RPMI8226 (cell line): ENCODE measurements around the gene ZBTB22.
"Not testable (repeated sequence)": the region's sequence is repeated elsewhere in the genome, so short reads cannot be mapped to it uniquely, and the experiment has no call there.

ENCODE experiments used
- DNase-seq: peaks from one replicate; pipeline ENCODE4 v3.0.0-alpha.2; 2015

The ZBTB22 gene, protein sequence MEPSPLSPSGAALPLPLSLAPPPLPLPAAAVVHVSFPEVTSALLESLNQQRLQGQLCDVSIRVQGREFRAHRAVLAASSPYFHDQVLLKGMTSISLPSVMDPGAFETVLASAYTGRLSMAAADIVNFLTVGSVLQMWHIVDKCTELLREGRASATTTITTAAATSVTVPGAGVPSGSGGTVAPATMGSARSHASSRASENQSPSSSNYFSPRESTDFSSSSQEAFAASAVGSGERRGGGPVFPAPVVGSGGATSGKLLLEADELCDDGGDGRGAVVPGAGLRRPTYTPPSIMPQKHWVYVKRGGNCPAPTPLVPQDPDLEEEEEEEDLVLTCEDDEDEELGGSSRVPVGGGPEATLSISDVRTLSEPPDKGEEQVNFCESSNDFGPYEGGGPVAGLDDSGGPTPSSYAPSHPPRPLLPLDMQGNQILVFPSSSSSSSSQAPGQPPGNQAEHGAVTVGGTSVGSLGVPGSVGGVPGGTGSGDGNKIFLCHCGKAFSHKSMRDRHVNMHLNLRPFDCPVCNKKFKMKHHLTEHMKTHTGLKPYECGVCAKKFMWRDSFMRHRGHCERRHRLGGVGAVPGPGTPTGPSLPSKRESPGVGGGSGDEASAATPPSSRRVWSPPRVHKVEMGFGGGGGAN

DNA sequence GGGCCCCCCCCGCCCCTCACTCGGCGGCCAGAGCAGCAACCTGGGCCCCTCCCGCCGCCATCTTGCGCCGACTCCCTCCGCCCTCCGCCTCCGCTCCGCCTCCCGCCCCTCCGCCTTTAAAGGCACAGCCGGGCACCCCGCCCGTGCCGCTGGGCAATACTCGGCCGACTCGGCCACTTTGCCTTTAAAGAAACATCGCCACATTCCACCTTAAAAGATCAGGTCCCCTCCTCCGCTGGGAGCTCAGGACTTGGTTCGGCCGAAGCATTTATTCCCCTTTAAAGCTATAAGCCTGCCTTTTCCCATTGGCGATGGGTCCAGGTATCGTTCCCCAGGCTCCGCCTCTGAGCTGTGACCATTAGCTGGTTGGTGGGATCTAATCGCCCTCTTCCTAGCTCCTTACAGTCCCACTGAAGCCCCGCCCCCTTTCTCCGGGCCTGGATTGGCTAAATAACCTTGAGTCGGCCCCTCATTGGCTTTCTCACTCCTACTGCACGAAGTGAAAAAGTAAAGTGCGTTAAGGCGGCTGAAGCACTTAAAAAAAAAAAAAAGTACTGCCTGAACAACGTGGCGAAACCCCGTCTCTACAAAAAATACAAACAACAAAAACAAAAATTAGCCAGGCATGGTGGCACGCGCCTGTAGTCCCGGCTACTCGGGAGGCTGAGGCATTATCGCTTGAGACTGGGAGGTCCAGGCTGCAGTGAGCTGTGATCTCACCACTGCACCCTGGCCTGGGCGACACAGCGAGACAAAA is at the start of gene ZBTB22:
Gene ZBTB22, minus strand, starts transcription at position 76 of the 757 bp plus-strand sequence. CDS start 828 bp downstream, outside the sequence.
- DNase-seq = peak; percentile 98

DNA sequence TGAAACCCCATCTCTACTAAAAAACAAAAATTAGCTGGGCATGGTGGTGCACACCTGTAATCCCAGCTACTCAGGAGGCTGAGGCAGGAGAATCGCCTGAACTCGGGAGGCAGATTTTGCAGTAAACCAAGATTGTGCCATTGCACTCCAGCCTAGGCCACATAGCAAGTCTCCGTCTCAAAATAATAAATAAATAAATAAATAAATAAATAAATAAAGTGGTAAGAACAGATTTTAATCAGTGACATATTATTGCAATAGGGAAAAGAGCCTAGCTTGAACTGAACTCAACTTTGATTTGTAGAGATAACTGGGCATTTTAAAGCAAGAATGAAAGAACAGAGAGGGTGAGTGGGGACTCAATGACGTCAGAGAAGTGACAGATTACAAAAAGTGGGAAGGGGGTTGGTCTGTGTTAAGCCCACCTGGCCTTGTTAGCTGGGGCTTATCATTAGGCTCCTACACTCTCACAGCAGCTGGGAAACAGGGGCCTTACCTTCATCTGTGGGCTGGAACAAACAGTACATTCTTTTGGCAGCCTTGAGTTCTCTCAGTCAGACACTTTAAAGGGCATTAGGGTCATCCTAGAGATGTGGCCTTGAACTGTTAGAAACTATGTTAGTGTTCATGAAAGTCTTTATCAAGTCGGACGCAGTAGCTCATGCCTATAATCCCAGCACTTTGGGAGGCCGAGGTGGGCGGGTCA is 49.6 kb upstream of the ZBTB22 start:
- DNase-seq = no peak

DNA sequence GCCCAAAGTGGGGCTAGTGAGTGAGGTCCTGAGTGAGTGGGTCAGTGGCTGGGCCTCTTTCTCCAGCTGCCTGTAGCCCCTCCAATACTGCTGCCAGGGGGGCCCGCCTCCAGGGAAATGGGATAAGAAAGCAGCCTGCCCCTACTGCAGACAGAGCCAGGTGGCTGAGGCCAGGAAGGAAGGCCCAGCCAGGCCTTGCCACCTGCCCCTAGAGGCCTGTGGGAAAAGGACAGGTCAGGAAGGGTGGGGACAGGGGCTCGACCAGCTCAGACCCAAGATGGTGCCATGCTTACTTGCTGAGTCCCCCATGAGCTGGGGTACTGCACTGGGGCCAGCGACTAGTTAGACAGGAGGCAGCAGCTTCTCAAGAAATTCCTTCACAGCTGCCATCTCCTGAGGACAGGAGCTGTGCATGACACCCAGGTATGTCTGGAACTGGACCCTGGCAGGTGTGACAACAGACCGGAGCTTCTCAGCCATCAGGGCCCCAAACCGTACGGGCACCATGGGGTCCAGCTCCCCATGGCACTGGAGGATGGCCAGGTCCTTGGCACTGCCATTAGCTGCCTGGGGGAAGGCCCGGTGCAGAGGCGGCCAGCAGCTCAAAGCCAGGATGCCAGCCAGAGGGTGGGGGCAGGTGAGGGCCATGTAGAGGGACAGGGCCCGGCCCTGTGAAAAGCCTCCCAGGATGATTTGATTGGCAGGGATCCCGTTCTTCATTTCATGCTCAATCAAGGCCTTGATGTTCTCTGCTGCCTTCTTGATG is 47.8 kb upstream of the ZBTB22 start:
- not testable (repeated sequence) for DNase-seq

DNA sequence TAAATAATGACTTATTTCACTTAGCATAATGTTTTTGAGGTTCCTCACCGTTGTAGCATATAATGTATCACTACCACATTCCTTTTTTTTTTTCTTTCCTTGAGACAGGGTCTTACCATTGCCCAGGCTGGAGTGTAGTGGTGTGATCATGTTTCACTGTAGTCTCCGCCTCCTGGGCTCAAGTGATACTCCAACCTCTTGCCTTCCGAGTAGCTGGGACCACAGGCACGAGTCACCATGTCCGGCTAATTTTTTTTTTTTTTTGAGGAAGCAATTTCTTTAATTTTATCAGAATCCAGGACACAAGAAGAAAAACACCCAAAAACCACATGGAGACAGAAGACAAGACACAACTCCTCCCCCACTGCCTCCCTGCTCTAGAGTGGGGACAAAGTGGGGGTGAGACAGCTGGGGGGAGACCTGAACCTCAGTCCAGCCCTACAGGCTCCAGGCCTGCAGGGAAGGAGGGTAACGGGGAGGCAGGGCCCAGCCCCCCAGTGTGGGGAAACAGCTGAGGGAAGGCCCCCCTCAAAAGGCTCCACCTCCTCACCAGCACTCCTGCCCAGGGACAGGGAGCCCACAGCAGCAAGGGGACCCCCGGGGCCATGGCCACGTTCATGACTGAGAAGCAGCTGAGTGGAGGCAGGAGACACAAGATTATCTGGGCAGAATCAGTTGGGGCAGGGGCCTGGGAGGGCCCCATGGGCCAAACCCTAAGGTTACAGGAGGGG is 47.1 kb upstream of the ZBTB22 start:
- not testable (repeated sequence) for DNase-seq

DNA sequence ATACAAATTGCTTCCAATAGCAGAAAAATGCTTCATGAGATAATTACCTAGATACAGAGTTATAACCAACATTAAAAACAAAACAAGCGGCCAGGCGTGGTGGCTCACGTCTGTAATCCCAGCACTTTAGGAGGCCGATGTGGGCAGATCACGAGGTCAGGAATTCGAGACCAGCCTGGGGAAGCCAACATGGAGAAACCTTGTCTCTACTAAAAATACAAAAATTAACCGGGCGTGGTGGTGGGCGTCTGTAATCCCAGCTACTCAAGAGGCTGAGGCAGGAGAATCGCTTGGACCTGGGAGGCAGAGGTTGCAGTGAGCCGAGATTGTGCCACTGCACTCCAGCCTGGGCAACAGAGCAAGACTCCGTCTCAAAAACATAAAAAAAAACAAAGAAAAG is 45.9 kb upstream of the ZBTB22 start:
- not testable (repeated sequence) for DNase-seq

DNA sequence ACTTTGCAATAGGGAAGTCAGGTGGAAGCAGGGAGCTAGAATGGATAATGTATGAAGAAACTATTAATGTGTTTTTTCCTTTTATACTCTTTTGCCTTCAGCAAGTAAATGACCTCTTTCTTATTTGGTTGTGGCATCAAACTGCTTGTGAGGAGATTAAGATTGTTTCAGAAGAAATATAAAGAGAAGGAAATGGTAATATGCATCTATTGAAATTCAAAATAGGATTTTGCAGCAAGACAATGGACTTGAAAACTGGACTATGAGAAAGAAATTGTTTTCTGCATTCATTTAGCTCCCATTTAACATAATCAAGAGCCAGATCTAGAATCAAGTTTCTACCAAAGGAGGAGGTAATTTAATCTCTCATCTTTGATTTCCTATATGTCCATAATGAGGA is 41.8 kb upstream of the ZBTB22 start:
- no peak for DNase-seq

DNA sequence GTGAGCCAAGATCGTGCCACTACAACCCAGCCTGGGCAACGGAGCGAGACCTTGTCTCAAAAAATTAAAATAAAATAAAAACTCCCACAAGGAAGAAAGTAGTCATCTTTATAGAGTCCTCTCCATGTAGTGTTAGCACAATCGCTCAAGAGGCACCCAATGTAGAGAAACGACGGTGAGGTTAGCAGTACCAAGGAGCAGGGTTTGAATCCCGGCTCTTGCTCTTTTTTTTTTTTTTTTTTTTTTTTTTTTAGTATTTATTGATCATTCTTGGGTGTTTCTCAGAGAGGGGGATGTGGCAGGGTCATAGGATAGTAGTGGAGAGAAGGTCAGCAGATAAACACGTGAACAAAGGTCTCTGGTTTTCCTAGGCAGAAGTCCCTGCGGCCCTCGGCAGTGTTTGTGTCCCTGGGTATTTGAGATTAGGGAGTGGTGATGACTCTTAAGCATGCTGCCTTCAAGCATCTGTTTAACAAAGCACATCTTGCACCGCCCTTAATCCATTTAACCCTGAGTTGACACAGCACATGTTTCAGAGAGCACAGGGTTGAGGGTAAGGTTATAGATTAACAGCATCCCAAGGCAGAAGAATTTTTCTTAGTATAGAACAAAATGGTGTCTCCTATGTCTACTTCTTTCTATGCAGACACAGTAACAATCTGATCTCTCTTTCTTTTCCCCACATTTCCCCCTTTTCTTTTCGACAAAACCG is 39.8 kb upstream of the ZBTB22 start:
- DNase-seq = not testable (repeated sequence)

DNA sequence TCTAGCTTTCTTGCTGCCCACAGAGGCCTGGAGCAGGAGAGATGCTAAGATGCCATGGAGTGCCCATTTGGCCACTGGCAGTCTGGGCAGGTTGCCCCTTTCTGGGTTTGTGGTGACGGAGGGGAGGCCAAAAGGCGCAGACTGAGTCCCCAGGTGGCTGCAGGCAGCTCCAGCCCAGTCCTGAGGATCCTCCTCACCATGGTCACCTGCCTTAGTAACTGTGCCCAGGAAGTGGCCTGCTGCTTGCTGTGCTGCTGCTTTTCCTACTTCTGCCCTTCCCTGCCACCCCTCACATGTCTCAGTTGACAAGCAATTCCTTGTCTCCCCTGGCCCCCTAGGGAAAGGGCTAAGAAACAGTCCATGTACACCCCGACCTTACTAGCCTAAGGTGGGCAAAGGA is 38.8 kb upstream of the ZBTB22 start:
- DNase-seq = no peak

DNA sequence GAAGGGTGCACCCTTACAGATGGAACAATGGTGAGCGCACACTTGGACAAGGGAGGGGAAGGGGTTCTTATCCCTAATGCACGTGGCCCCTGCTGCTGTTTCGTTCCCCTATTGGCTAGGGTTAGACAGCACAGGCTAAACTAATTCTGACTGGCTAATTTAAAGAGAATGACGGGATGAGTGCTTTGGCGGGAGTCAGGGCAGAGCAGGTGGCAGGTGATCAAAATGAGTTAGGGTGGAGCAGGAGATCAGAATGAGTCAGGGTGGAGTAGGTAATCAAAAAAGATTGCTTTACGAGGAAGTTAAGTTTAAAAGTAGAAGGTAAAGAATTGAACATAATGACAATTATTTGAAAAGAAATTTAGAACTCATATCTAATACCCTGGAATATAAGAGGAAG is 38.3 kb upstream of the ZBTB22 start:
- DNase-seq = not testable (repeated sequence)

DNA sequence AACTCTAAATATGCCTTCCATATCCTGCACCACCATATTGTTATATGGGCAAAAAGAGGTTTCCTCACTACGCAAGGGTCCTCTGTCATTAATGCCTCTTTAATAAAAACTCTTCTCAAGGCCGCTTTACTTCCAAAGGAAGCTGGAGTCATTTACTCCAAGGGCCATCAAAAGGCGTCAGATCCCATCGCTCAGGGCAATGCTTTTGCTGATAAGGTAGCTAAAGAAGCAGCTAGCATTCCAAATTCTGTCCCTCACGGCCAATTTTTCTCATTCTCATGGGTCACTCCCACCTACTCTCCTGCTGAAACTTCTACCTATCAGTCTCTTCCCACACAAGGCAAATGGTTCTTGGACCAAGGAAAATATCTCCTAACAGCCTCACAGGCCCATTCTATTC is 30.3 kb upstream of the ZBTB22 start:
- DNase-seq = no peak

DNA sequence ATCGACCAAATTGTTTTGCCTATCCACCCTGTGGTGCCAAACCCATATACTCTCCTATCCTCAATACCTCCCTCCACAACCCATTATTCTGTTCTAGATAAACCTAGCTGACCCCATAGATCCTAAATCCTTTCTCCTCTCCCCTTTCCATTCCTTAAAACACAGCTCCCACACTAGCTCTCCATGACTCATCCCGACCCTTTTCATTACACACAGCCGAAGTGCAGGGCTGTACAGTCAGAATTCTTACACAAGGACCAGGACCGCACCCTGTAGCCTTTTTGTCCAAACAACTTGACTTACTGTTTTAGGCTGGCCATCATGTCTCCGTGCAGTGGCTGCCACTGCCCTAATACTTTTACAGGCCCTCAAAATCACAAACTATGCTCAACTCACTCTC is 29.4 kb upstream of the ZBTB22 start:
- not testable (repeated sequence) for DNase-seq

DNA sequence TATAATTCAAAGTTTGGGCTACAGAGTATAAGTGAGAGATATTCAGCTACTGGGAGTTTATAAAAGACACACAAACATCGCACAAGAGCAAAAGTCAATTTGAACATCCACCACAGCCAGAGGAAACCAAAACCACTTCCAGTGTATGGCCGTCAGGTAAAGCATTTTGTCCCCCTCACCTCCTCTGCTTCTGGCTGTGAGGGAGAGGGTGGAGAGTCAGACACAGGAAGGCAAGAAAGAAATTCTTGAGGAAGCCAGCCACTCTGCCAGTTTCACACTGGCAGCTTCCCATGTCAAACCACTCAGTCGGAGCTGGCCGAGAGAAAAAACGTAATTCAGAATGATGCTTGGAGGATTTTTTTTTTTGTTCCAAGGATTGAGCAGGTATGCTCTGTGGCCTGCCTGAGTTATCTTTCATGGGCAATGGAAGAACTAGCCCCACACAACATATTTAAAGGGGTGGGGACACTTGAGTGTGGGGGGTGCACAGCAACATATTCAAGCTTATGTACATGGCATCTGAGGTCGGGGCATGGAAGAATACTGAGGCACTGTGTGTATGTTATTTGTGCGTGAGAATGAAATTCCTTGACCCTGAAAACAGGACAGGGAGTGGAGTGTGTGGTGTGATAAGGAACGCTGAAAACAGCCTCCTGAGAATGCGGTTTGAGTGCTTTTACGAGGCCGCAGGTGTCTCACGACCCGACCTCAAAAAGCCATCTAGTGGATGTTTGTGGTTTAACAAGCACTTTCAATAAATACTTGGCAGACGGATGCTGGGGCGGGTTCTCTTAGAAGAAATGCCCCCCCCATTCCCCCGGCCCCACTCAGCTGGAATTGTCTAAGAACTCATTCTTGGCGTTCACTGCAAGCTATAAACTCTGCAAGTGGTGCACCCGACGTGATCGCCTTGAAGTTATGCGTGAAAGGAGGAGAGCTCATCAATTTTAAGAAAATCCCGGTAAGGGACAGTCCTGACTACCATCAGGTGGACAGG is 27.5 kb upstream of the ZBTB22 start:
- DNase-seq = peak; percentile 89

DNA sequence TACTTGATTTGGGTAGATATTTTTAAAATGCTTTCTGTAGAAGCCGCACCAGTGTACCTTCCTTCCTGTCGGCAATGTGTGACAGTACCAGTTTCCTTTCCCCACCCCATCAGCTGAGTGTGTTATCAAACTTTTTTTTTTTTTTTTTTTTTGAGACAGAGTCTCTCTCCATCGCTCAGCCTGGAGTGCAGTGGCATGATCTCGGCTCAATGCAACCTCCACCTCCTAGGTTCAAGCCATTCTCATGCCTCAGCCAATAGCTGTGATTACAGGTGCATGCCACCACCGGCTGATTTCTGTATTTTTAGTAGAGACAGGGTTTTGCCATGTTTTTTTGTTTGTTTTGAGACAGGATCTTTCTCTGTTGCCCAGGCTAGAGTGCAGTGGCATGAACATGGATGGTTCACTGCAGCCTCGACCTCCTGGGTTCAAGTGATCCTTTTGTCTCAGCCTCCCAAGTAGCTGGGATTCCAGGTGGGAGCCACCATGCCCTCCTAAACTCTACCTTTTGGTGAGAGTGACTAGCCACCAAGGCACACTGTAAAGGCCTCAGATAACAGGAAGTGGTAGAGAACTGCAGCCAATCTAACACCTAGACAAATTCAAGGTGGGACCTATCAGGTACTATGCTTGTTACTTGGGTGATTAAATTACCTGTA is 26.5 kb upstream of the ZBTB22 start:
- peak; percentile 34 for DNase-seq

DNA sequence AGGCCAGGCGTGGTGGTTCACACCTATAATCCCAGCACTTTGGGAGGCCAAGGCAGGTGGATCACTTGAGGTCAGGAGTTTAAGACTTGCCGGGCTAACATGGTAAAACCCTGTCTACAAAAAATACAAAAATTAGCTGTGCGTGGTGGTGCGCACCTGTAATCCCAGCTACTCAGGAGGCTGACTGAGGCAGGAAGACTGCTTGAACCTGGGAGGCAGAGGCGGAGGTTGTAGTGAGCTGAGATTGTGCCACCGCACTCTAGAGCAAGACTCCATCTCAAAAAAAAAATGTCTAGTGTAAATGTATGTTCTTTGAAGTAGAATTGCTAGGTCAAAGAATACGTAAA is 26.0 kb upstream of the ZBTB22 start:
- DNase-seq = not testable (repeated sequence)

DNA sequence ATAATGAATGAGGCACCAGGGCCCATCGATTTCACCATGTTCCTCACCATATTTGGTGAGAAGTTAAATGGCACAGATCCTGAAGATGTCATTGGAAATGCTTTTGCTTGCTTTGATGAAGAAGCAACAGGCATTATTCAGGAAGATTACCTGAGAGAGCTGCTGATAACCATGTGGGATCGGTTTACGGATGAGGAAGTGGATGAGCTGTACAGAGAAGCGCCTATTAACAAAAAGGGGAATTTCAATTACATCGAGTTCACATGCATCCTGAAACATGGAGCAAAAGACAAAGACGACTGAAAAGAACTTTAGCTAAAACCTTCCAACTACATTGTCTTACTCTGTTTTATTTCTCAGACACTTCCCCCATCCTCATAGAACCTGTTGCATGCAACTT is 21.6 kb upstream of the ZBTB22 start:
- no peak for DNase-seq

DNA sequence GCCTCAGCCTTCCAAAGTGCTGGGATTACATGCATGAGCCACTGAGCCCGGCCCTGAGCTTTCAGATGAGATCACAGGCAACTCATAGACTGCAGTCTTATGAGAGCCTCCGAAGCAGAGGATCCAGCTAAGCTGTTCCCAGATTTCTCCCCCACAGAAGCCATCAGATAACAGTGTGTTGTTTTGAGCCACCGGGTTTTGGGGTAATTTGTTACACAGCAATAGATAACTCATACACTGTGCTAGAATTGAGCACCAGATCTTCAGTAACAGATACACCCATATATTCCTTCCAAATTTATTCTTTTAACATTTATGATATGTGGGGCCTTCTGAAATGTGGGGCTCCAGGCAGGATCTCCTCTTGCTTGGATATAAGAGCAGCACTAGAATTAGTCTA is 19.0 kb upstream of the ZBTB22 start:
- DNase-seq = no peak

DNA sequence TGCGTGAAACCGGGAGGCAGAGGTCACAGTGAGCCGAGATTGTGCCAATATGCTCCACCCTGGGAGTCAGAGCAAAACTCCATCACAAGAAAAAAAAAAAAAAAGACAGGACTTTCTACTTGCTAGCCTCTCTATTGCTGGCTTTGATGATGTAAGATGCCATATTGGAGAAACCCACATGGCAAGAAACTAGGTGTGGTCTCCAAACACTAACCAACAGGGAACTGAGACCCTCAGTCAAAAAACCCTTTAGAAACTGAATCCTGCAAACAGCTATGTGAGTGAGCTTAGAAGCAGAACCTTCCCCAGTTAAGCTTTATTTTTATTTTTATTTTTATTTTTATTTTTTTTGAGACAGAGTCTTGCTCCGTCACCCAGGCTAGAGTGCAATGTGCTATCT is 18.4 kb upstream of the ZBTB22 start:
- DNase-seq = no peak

DNA sequence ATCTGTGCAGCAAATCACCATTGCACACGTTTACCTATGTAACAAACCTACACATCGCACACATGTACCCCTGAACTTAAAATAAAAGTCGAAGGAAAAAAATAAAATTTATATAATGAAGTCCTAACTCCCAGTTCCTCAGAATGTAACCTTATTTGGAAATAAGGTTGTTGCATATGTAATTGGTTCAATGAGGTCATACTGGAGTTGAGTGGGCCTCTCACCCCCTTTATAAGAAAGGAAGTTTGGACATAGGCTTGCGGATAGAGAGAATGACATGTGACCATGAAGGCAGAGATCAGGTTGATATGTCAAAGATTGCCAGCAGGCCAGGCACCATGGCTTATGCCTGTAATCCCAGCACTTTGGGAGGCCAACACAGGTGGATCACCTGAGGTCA is 16.1 kb upstream of the ZBTB22 start:
- DNase-seq = no peak

DNA sequence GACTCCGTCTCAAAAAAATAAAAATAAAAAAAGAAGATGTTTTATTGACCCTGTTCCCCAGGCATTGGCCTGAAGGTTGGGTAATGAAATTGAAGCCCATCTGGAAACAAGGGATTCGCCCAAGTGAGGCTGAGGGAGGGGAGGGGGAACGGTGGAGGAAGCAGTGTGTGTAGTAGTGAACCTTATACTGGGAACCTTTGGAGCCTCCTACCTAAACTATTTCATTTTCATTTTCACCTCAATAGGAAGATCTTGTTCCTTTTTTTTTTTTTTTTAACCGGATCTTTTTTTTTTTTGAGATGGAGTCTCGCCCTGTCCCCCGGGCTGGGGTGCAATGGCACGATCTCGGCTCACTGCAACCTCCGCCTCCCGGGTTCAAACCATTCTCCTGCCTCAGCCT is 13.2 kb upstream of the ZBTB22 start:
- DNase-seq = no peak
